GM23338 (cell line): Measurements from ENCODE around the gene PTGIR. TPM values are rescaled to one million over a fixed set of nuclear protein-coding genes. Genes with fewer than 3 reads are reported as not detected.
A peak's percentile ranks its signal among the peaks of the same experiment; 100 is the strongest.

Experiments used
- ATAC-seq: fragments of 200-7000 bp; cut with Tn5 transposase; 3 replicates; pipeline ENCODE4 v1.9.1; 2020
- DNase-seq: peaks from one replicate; pipeline ENCODE4 v3.0.0-alpha.2; 2015; ENCODE audit warnings: low spot score
- H2AFZ ChIP-seq: fragments of 200-600 bp; sonication (generic); 2 replicates; pipeline ENCODE4 v1.8.0; 2016; ENCODE audit warnings: antibody characterized with exemption, mild to moderate bottlenecking, moderate library complexity
- H3F3A ChIP-seq: fragments of 200-600 bp; sonication (generic); replicated peaks from 2 replicates; pipeline ENCODE4 v1.8.0; 2017; ENCODE audit warnings: antibody characterized with exemption, mixed run types, low read depth
- H3K27ac ChIP-seq: fragments of 200-600 bp; sonication (generic); 2 replicates; pipeline ENCODE4 v1.6.1; 2016; ENCODE audit warnings: low read depth
- H3K27me3 ChIP-seq: fragments of 200-600 bp; sonication (generic); 2 replicates; pipeline ENCODE4 v1.8.0; 2016; ENCODE audit warnings: mild to moderate bottlenecking, mixed run types, moderate library complexity; ENCODE audit not compliant: insufficient read depth
- H3K36me3 ChIP-seq: fragments of 200-600 bp; sonication (generic); 2 replicates; pipeline ENCODE4 v1.8.0; 2016; ENCODE audit warnings: mild to moderate bottlenecking; ENCODE audit not compliant: insufficient read depth
- H3K4me1 ChIP-seq: fragments of 200-600 bp; sonication (generic); 2 replicates; pipeline ENCODE4 v1.8.0; 2016; ENCODE audit warnings: mild to moderate bottlenecking, moderate library complexity; ENCODE audit not compliant: insufficient read depth
- H3K4me2 ChIP-seq: fragments of 200-600 bp; sonication (generic); 2 replicates; pipeline ENCODE4 v1.7.1; 2017; ENCODE audit warnings: mixed run types
- H3K4me3 ChIP-seq: fragments of 200-600 bp; sonication (generic); 2 replicates; pipeline ENCODE4 v1.6.1; 2016; ENCODE audit warnings: mixed run types
- H3K79me2 ChIP-seq: fragments of 200-600 bp; sonication (generic); replicated peaks from 2 replicates; pipeline ENCODE4 v1.8.0; 2017; ENCODE audit warnings: mild to moderate bottlenecking; ENCODE audit not compliant: insufficient read depth
- H3K9me2 ChIP-seq: fragments of 200-600 bp; sonication (generic); 2 replicates; pipeline ENCODE4 v1.8.0; 2017; ENCODE audit not compliant: insufficient read depth
- H4K20me1 ChIP-seq: fragments of 200-600 bp; sonication (generic); replicated peaks from 2 replicates; pipeline ENCODE4 v1.8.0; 2017; ENCODE audit warnings: mild to moderate bottlenecking; ENCODE audit not compliant: insufficient read depth
- H3K27ac Mint-ChIP-seq: 2 replicates; pipeline ENCODE4 v1.8.0; 2020; ENCODE audit warnings: inconsistent platforms, mild to moderate bottlenecking, moderate library complexity, mixed read lengths
- H3K27me3 Mint-ChIP-seq: 3 replicates; pipeline ENCODE4 v1.8.0; 2022; ENCODE audit warnings: low read depth, mild to moderate bottlenecking, moderate library complexity, mixed read lengths, inconsistent platforms; ENCODE audit not compliant: insufficient read depth, poor library complexity
- H3K36me3 Mint-ChIP-seq: 3 replicates; pipeline ENCODE4 v1.8.0; 2021; ENCODE audit warnings: low read depth, mild to moderate bottlenecking, inconsistent platforms, moderate library complexity, mixed read lengths
- H3K4me1 Mint-ChIP-seq: 3 replicates; pipeline ENCODE4 v1.8.0; 2020; ENCODE audit warnings: mild to moderate bottlenecking, inconsistent platforms, mixed read lengths
- H3K4me3 Mint-ChIP-seq: 3 replicates; pipeline ENCODE4 v1.8.0; 2021; ENCODE audit warnings: moderate library complexity, mild to moderate bottlenecking, inconsistent platforms, mixed read lengths
- H3K9me3 Mint-ChIP-seq: 3 replicates; pipeline ENCODE4 v1.8.0; 2020; ENCODE audit warnings: moderate library complexity, mild to moderate bottlenecking, inconsistent platforms, mixed read lengths
- CREB1 ChIP-seq: fragments of 250-450 bp; sonication (Bioruptor Pico); IDR thresholded peaks from 2 replicates; pipeline ENCODE4 v1.5.0; 2020; ENCODE audit warnings: low read depth, mild to moderate bottlenecking, moderate library complexity
- CTCF ChIP-seq, 2 experiments: fragments of 200-600 bp in 1 of 2; sonication (generic) in 1 of 2; conservative IDR thresholded peaks; 2 replicates each; pipeline versions ENCODE4 v1.5.1 to v1.6.1; 2016 to 2017; ENCODE audit warnings: antibody characterized with exemption in 2 of 2, low read depth in 2 of 2, mild to moderate bottlenecking in 2 of 2, moderate library complexity in 1 of 2
- ETS1 ChIP-seq: IDR thresholded peaks from 2 replicates; pipeline ENCODE4 v1.6.1; 2016; ENCODE audit warnings: antibody characterized with exemption
- EZH2 ChIP-seq: fragments of 200-600 bp; sonication (generic); IDR thresholded peaks from one replicate; pipeline ENCODE4 v1.8.0; 2017; ENCODE audit warnings: antibody characterized with exemption, mild to moderate bottlenecking, low read depth; ENCODE audit not compliant: unreplicated experiment
- EZH2phosphoT487 ChIP-seq: fragments of 200-600 bp; sonication (generic); IDR thresholded peaks from one replicate; pipeline ENCODE4 v1.8.1; 2018; ENCODE audit warnings: antibody characterized with exemption; ENCODE audit not compliant: unreplicated experiment
- JUNB ChIP-seq: IDR thresholded peaks from one replicate; pipeline ENCODE4 v1.6.1; 2016; ENCODE audit warnings: antibody characterized with exemption; ENCODE audit not compliant: unreplicated experiment
- NANOG ChIP-seq: IDR thresholded peaks from 2 replicates; pipeline ENCODE4 v1.6.1; 2016; ENCODE audit warnings: antibody characterized with exemption, borderline replicate concordance
- POLR2AphosphoS5 ChIP-seq: IDR thresholded peaks from 2 replicates; pipeline ENCODE4 v1.6.1; 2016; ENCODE audit warnings: antibody characterized with exemption, low read depth
- REST ChIP-seq: IDR thresholded peaks from one replicate; pipeline ENCODE4 v1.6.1; 2018; ENCODE audit warnings: antibody characterized with exemption; ENCODE audit not compliant: unreplicated experiment
- STAT1 ChIP-seq: IDR thresholded peaks from one replicate; pipeline ENCODE4 v1.6.1; 2016; ENCODE audit warnings: antibody characterized with exemption; ENCODE audit not compliant: unreplicated experiment
- ZNF114 ChIP-seq: fragments of 250-450 bp; sonication (Bioruptor Pico); IDR thresholded peaks from 2 replicates; pipeline ENCODE4 v1.5.0; 2020; ENCODE audit warnings: mild to moderate bottlenecking, moderate library complexity
- ZNF331 ChIP-seq: fragments of 250-450 bp; sonication (Bioruptor Pico); IDR thresholded peaks from 2 replicates; pipeline ENCODE4 v1.5.0; 2020; ENCODE audit warnings: low read depth, mild to moderate bottlenecking, moderate library complexity
- ZNF462 ChIP-seq: fragments of 250-450 bp; sonication (Bioruptor Pico); IDR thresholded peaks from 2 replicates; pipeline ENCODE4 v1.5.0; 2020; ENCODE audit warnings: mild to moderate bottlenecking, moderate library complexity
- polyA plus RNA-seq: library from polyadenylated mRNA; unstranded; fragments of >200 nt; fragmentation: Nextera tagmentation; extraction: Ambion mirVana; gene quantifications from 2 replicates; pipeline ENCODE4 v1.2.1, GENCODE V29; 2016
- total RNA-seq: library from RNA; depleted of rRNA; stranded (reverse); fragments of >200 nt; shearing (Covaris generic); gene quantifications from 2 replicates; pipeline ENCODE4 v1.2.3, GENCODE V29; 2014

The PTGIR gene
- total and polyA plus RNA-seq, 2 experiments from 2014 or later, result not detected

- Mint-ChIP-seq H3K27ac (no peak overlapping the region), H3K27me3 (peaks cover 5% of the 10 kb centered on the region), H3K4me1 (peaks cover 5% of the 10 kb centered on the region), H3K36me3 (no peaks in the 10 kb centered on the region), H3K9me3 (no peaks in the 10 kb centered on the region), H3K4me3 (no peak overlapping the region)
- peak overlapping the region; percentile 32; the same call in 1 of the 2 replicates for H2AFZ ChIP-seq
- no peaks in the 10 kb centered on the region for H3K79me2 ChIP-seq
- H3K4me2 ChIP-seq, result no peak overlapping the region
- no peaks in the 10 kb centered on the region for H3K36me3 ChIP-seq
- H3K4me1 ChIP-seq, result no peaks in the 10 kb centered on the region; the same call in 1 of the 2 replicates
- H3F3A ChIP-seq, result no peaks in the 10 kb centered on the region
- no peak overlapping the region for H3K27ac ChIP-seq
- no peaks in the 10 kb centered on the region for H4K20me1 ChIP-seq
- H3K9me2 ChIP-seq, result no peaks in the 10 kb centered on the region
- TF ChIP-seq POLR2AphosphoS5, result no peak
- no peak for TF ChIP-seq CREB1
- no peak for TF ChIP-seq STAT1
- no peak for TF ChIP-seq ZNF462 (CRISPR knock-in tag)
- TF ChIP-seq EZH2phosphoT487, result no peak
- no peak for TF ChIP-seq EZH2
- TF ChIP-seq ZNF114 (CRISPR knock-in tag), result no peak
- TF ChIP-seq REST, result no peak
- no peak for TF ChIP-seq ZNF331 (CRISPR knock-in tag)
- no peak for TF ChIP-seq ETS1
- TF ChIP-seq NANOG, result no peak
- TF ChIP-seq CTCF (conservative IDR thresholded peaks at IDR 0.05; ENCODE audit: low read depth in 2 of 2), result no peak
- TF ChIP-seq JUNB, result no peak
- no peaks in the 10 kb centered on the region for H3K27me3 ChIP-seq
- ATAC-seq, result no peak
- H3K4me3 ChIP-seq, result no peak overlapping the region
- DNase-seq, result no peak
Observed at GRCh38 chr19:46573679-46574498, 51.0 kb downstream of the PTGIR start.
